ENCODE data around the gene NKD1.

GRCh38 chr16:50539822-50540710 is 8.1 kb upstream of the NKD1 start:
- TF ChIP-seq POLR2AphosphoS5 (IDR thresholded peaks at IDR 0.05; ENCODE audit: insufficient read depth in 1 of 2, low read depth in 1 of 2) (no peak), CTCF (IDR thresholded peaks at IDR 0.05) (no peak), POLR2A (IDR thresholded peaks at IDR 0.05) (no peak)

All from vagina (tissue), 2 donors.